IMR-90 (cell line): ENCODE data around the gene COLEC12. TPM values are rescaled to one million over a fixed set of nuclear protein-coding genes. Genes with fewer than 3 reads are reported as not detected.

Source experiments
- ATAC-seq: fragments of 200-7000 bp; cut with Tn5 transposase; 2 replicates; pipeline ENCODE4 v1.9.1; 2020; ENCODE audit warnings: low read depth, mild to moderate bottlenecking, moderate library complexity
- BruUV-seq: library from RNA; stranded (reverse); fragments of 400-500 nt; replicated peaks from 2 replicates; lab custom pipeline; 2021; lab: Mats Ljungman, UMichigan
- CTCF ChIA-PET: fragments of 300-600 bp; formaldehyde crosslinking; extraction: SDS; loops from one replicate; lab custom pipeline; 2021; ENCODE audit warnings: antibody characterized with exemption; lab: Yijun Ruan, JAX
- POLR2A ChIA-PET: fragments of 300-600 bp; sonication (Branson Sonifier 250); formaldehyde crosslinking; loops from one replicate; lab custom pipeline; 2022; ENCODE audit warnings: antibody characterized with exemption; ENCODE audit not compliant: unreplicated experiment; lab: Charles Lee
- DNase-seq: peaks from one replicate; pipeline ENCODE4 v3.0.0; 2013
- H2AFZ ChIP-seq: replicated peaks from 2 replicates; pipeline ENCODE3; 2013; ENCODE audit warnings: low read length, mild to moderate bottlenecking; ENCODE audit not compliant: poor library complexity
- H2AK5ac ChIP-seq: 2 replicates; pipeline ENCODE4 v1.6.1; 2013; ENCODE audit warnings: low read depth, low read length, inconsistent platforms
- H2AK9ac ChIP-seq: replicated peaks from 2 replicates; pipeline ENCODE3; 2013; ENCODE audit warnings: mild to moderate bottlenecking, low read depth, low read length, moderate library complexity; ENCODE audit not compliant: poor library complexity
- H2BK120ac ChIP-seq: 2 replicates; pipeline ENCODE4 v1.6.1; 2013; ENCODE audit warnings: low read depth, low read length, inconsistent platforms
- H2BK15ac ChIP-seq: 3 replicates; pipeline ENCODE4 v1.6.1; 2013; ENCODE audit warnings: low read depth, low read length, inconsistent platforms
- H2BK20ac ChIP-seq: 2 replicates; pipeline ENCODE4 v1.6.1; 2013; ENCODE audit warnings: low read depth, mild to moderate bottlenecking, inconsistent platforms, low read length, moderate library complexity
- H2BK5ac ChIP-seq: 2 replicates; pipeline ENCODE4 v1.6.1; 2013; ENCODE audit warnings: mild to moderate bottlenecking, low read depth, low read length, inconsistent platforms; ENCODE audit not compliant: poor library complexity, severe bottlenecking
- H3K14ac ChIP-seq: replicated peaks from 2 replicates; pipeline ENCODE4 v1.6.1; 2013; ENCODE audit warnings: low read depth, low read length, inconsistent platforms
- H3K18ac ChIP-seq: 2 replicates; pipeline ENCODE4 v1.6.1; 2013; ENCODE audit warnings: low read depth, low read length, control low read depth
- H3K23ac ChIP-seq: 2 replicates; pipeline ENCODE4 v1.6.1; 2013; ENCODE audit warnings: low read depth, low read length, inconsistent platforms
- H3K27ac ChIP-seq: 2 replicates; pipeline ENCODE4 v1.5.1; 2013; ENCODE audit warnings: mild to moderate bottlenecking, control low read depth, low read length; ENCODE audit not compliant: insufficient read depth
- H3K27me3 ChIP-seq: 2 replicates; pipeline ENCODE4 v1.6.1; 2013; ENCODE audit warnings: low read length; ENCODE audit not compliant: control insufficient read depth, insufficient read depth
- H3K36me3 ChIP-seq: 2 replicates; pipeline ENCODE4 v1.6.1; 2013; ENCODE audit warnings: low read length, mixed read lengths; ENCODE audit not compliant: control insufficient read depth, insufficient read depth
- H3K4ac ChIP-seq: 2 replicates; pipeline ENCODE4 v1.6.1; 2013; ENCODE audit warnings: low read depth, low read length, inconsistent platforms
- H3K4me1 ChIP-seq: 2 replicates; pipeline ENCODE4 v1.6.1; 2013; ENCODE audit warnings: low read length, mixed read lengths; ENCODE audit not compliant: control insufficient read depth, insufficient read depth
- H3K4me2 ChIP-seq: 2 replicates; pipeline ENCODE4 v1.6.1; 2013; ENCODE audit warnings: low read depth, mild to moderate bottlenecking, control low read depth, low read length, moderate library complexity
- H3K4me3 ChIP-seq: 2 replicates; pipeline ENCODE4 v1.5.1; 2013; ENCODE audit warnings: low read depth, mild to moderate bottlenecking, control low read depth, low read length, moderate library complexity; ENCODE audit not compliant: insufficient read depth
- H3K56ac ChIP-seq: 2 replicates; pipeline ENCODE4 v1.6.1; 2013; ENCODE audit warnings: low read length, inconsistent platforms; ENCODE audit not compliant: insufficient read depth; ENCODE audit errors: extremely low read depth
- H3K79me1 ChIP-seq, 2 experiments: 2 replicates each; pipeline ENCODE4 v1.6.1; 2013; ENCODE audit warnings: low read length in 2 of 2, inconsistent platforms in 1 of 2, low read depth in 1 of 2
- H3K9ac ChIP-seq: 2 replicates; pipeline ENCODE4 v1.6.1; 2013; ENCODE audit warnings: low read depth, low read length, control low read depth
- H3K9me1 ChIP-seq: 2 replicates; pipeline ENCODE4 v1.6.1; 2013; ENCODE audit warnings: low read length, inconsistent platforms; ENCODE audit not compliant: insufficient read depth
- H3K9me3 ChIP-seq: 2 replicates; pipeline ENCODE4 v1.6.1; 2013; ENCODE audit warnings: low read length; ENCODE audit not compliant: control insufficient read depth, insufficient read depth
- H4K20me1 ChIP-seq: 2 replicates; pipeline ENCODE4 v1.6.1; 2013; ENCODE audit warnings: low read length, inconsistent platforms; ENCODE audit not compliant: insufficient read depth
- H4K5ac ChIP-seq: 2 replicates; pipeline ENCODE4 v1.6.1; 2013; ENCODE audit warnings: mild to moderate bottlenecking, low read depth, low read length, control low read depth
- H4K8ac ChIP-seq, 2 experiments: 2 replicates each; pipeline ENCODE4 v1.6.1; 2013; ENCODE audit warnings: low read depth in 2 of 2, low read length in 2 of 2, control low read depth in 1 of 2, inconsistent platforms in 1 of 2
- H4K91ac ChIP-seq: 2 replicates; pipeline ENCODE4 v1.6.1; 2013; ENCODE audit warnings: low read depth, low read length, inconsistent platforms; ENCODE audit not compliant: insufficient read depth
- BHLHE40 ChIP-seq: fragments of 150-350 bp; IDR thresholded peaks from 2 replicates; pipeline ENCODE4 v1.6.1; 2016; ENCODE audit warnings: mild to moderate bottlenecking, low read depth, low read length
- ELK1 ChIP-seq: fragments of 150-350 bp; IDR thresholded peaks from 2 replicates; pipeline ENCODE4 v1.6.1; 2016; ENCODE audit warnings: low read depth, mild to moderate bottlenecking, low read length, moderate library complexity, borderline replicate concordance
- MAZ ChIP-seq: IDR thresholded peaks from 2 replicates; pipeline ENCODE4 v1.6.1; 2012; ENCODE audit warnings: low read depth, mild to moderate bottlenecking, low read length, improper control_type of control experiment, moderate library complexity, borderline replicate concordance
- MXI1 ChIP-seq: IDR thresholded peaks from 2 replicates; pipeline ENCODE4 v1.6.1; 2012; ENCODE audit warnings: low read depth, mild to moderate bottlenecking, low read length, moderate library complexity, borderline replicate concordance
- RAD21 ChIP-seq: IDR thresholded peaks from 2 replicates; pipeline ENCODE4 v1.6.1; 2012; ENCODE audit warnings: low read length, improper control_type of control experiment
- RCOR1 ChIP-seq: IDR thresholded peaks from 2 replicates; pipeline ENCODE4 v1.6.1; 2012; ENCODE audit warnings: mild to moderate bottlenecking, low read length, improper control_type of control experiment; ENCODE audit not compliant: insufficient replicate concordance
- RFX5 ChIP-seq: IDR thresholded peaks from 2 replicates; pipeline ENCODE4 v1.8.0; 2012; ENCODE audit warnings: low read depth, mild to moderate bottlenecking, low read length, moderate library complexity
- SMC3 ChIP-seq: fragments of 150-350 bp; IDR thresholded peaks from 2 replicates; pipeline ENCODE4 v1.6.1; 2016; ENCODE audit warnings: low read depth, mild to moderate bottlenecking, antibody characterized with exemption, low read length, moderate library complexity
- USF2 ChIP-seq: fragments of 150-350 bp; IDR thresholded peaks from 2 replicates; pipeline ENCODE4 v1.6.1; 2017; ENCODE audit warnings: mild to moderate bottlenecking, antibody characterized with exemption, low read length, low read depth
- dilution Hi-C: fragments of 300-500 bp; cut with HindIII; formaldehyde crosslinking; loops from one replicate; pipeline ENCODE4 v1.14.3; 2018; ENCODE audit warnings: low sequenced_read_pairs; ENCODE audit not compliant: unreplicated experiment
- in situ Hi-C: fragments of 300-500 bp; cut with MboI; formaldehyde crosslinking; loops from 3 replicates; pipeline ENCODE4 v1.14.3; 2019; ENCODE audit warnings: low sequenced_read_pairs, inconsistent platforms, mixed read lengths
- intact Hi-C: fragments of 100-400 bp; cut with micrococcal nuclease; formaldehyde crosslinking; loops from 2 replicates; pipeline ENCODE4 v1.10.0; 2022
- polyA plus RNA-seq, 3 experiments: library from polyadenylated mRNA; depleted of rRNA; stranded (reverse); fragments of >200 nt; gene quantifications; 2 replicates each; pipeline ENCODE4 v1.2.3, GENCODE V29; 2012; ENCODE audit warnings: low replicate concordance in 1 of 3
- total RNA-seq: library from RNA; depleted of rRNA; stranded (reverse); fragments of >200 nt; gene quantifications from 2 replicates; pipeline ENCODE4 v1.2.3, GENCODE V29; 2012
- TF ChIP-seq, protein P1 (sequence below): conservative IDR thresholded peaks from 2 replicates; pipeline ENCODE4 v1.5.1; 2012; ENCODE audit warnings: mild to moderate bottlenecking, low read depth, low read length, improper control_type of control experiment

The COLEC12 gene
- total and polyA plus RNA-seq, 2 of the 4 experiments (the other 2 are of a cell fraction), result 1.0 to 2.3 TPM

DNA sequence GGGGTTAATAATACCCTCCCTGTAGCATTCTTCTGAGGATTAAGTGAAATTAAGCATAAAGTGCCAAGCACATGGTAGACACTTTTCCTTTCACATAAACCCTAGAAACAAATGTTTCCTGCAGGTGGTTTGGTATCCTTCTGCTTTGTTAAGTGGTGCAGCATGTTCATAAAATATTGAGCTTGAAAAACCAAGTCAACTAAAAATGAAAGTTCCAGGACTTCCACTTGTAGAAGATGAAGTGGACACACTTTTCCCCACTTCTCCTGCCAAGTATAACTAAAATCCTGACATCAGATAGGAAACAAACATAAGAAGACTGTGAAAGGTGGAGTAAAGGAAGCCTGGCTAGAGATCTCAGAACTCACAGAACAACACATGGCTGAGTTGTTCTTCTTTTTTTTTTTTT is 90.5 kb downstream of the COLEC12 start:
- no peak overlapping the region for H3K18ac ChIP-seq
- H3K27me3 ChIP-seq, result no peaks in the 10 kb centered on the region
- no peak overlapping the region for H2AK5ac ChIP-seq
- H3K4me2 ChIP-seq, result no peak overlapping the region
- in situ Hi-C loops (no loop called here), dilution Hi-C loops (no loop called here), intact Hi-C loops (no loop called here)
- H4K91ac ChIP-seq, result no peak overlapping the region
- no peak overlapping the region for H4K5ac ChIP-seq
- no peaks in the 10 kb centered on the region for H3K79me1 ChIP-seq
- no peaks in the 10 kb centered on the region for H3K36me3 ChIP-seq
- no peak overlapping the region for H3K4ac ChIP-seq
- no peak overlapping the region for H4K8ac ChIP-seq
- no peak for ATAC-seq
- H3K27ac ChIP-seq, result no peak overlapping the region
- no peak overlapping the region for H2BK5ac ChIP-seq
- no peak overlapping the region for H3K9ac ChIP-seq
- DNase-seq, result no peak
- H2BK15ac ChIP-seq, result no peak overlapping the region
- H3K9me3 ChIP-seq, result peaks cover 5% of the 10 kb centered on the region
- no peak overlapping the region for H2BK120ac ChIP-seq
- H2BK20ac ChIP-seq, result no peak overlapping the region
- no peaks in the 10 kb centered on the region for H3K9me1 ChIP-seq
- no peak overlapping the region for H2AFZ ChIP-seq
- H3K4me1 ChIP-seq, result no peaks in the 10 kb centered on the region; the same call in 1 of the 2 replicates
- ChIA-PET CTCF (no interaction called here), POLR2A (no interaction called here)
- H3K14ac ChIP-seq, result no peak overlapping the region
- H3K4me3 ChIP-seq, result no peak overlapping the region
- no peak for TF ChIP-seq RAD21
- no peak for TF ChIP-seq BHLHE40
- TF ChIP-seq SMC3, result no peak
- no peak for TF ChIP-seq RFX5
- TF ChIP-seq MAZ, result no peak
- TF ChIP-seq, protein P1, sequence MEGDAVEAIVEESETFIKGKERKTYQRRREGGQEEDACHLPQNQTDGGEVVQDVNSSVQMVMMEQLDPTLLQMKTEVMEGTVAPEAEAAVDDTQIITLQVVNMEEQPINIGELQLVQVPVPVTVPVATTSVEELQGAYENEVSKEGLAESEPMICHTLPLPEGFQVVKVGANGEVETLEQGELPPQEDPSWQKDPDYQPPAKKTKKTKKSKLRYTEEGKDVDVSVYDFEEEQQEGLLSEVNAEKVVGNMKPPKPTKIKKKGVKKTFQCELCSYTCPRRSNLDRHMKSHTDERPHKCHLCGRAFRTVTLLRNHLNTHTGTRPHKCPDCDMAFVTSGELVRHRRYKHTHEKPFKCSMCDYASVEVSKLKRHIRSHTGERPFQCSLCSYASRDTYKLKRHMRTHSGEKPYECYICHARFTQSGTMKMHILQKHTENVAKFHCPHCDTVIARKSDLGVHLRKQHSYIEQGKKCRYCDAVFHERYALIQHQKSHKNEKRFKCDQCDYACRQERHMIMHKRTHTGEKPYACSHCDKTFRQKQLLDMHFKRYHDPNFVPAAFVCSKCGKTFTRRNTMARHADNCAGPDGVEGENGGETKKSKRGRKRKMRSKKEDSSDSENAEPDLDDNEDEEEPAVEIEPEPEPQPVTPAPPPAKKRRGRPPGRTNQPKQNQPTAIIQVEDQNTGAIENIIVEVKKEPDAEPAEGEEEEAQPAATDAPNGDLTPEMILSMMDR, result no peak
- no peak for TF ChIP-seq USF2
- TF ChIP-seq RCOR1, result no peak
- TF ChIP-seq MXI1, result no peak
- no peak for TF ChIP-seq ELK1
- no peak overlapping the region for H3K23ac ChIP-seq
- no peaks in the 10 kb centered on the region for H4K20me1 ChIP-seq
- no peak overlapping the region for H2AK9ac ChIP-seq
- no TSS peak for BruUV-seq
- no peak overlapping the region for H3K56ac ChIP-seq
